Measurements from ENCODE around the gene MNT.
A peak's percentile ranks its signal among the peaks of the same experiment; 100 is the strongest.

Gene MNT

GRCh38 chr17:2374549-2375285 lies 26.1 kb downstream of the MNT start:
- Histone ChIP-seq H3K9ac (ENCODE audit: low read depth, low read length) (no peak overlapping the region), H3K27ac (ENCODE audit: low read depth, low read length) (no peak overlapping the region), H3K36me3 (ENCODE audit: control insufficient read depth, insufficient read depth, low read length) (peaks cover 52% of the 10 kb centered on the region), H3K4me1 (ENCODE audit: control insufficient read depth, insufficient read depth, low read length) (peaks cover 2% of the 10 kb centered on the region; the same call in 1 of the 2 replicates), H3K4me3 (ENCODE audit: low read depth, low read length) (no peak overlapping the region), H3K9me3 (ENCODE audit: control insufficient read depth, insufficient read depth, low read length) (no peaks in the 10 kb centered on the region), H3K27me3 (ENCODE audit: control insufficient read depth, insufficient read depth, low read length) (no peaks in the 10 kb centered on the region)

GRCh38 chr17:2373179-2373578 lies 27.7 kb downstream of the MNT start:
- Histone ChIP-seq H3K9ac (ENCODE audit: low read depth, low read length) (no peak overlapping the region), H3K4me1 (ENCODE audit: control insufficient read depth, insufficient read depth, low read length) (peaks cover 2% of the 10 kb centered on the region; the same call in 1 of the 2 replicates), H3K36me3 (ENCODE audit: control insufficient read depth, insufficient read depth, low read length) (peaks cover 43% of the 10 kb centered on the region), H3K27ac (ENCODE audit: low read depth, low read length) (no peak overlapping the region), H3K27me3 (ENCODE audit: control insufficient read depth, insufficient read depth, low read length) (no peaks in the 10 kb centered on the region), H3K4me3 (ENCODE audit: low read depth, low read length) (no peak overlapping the region), H3K9me3 (ENCODE audit: control insufficient read depth, insufficient read depth, low read length) (no peaks in the 10 kb centered on the region)

DNA sequence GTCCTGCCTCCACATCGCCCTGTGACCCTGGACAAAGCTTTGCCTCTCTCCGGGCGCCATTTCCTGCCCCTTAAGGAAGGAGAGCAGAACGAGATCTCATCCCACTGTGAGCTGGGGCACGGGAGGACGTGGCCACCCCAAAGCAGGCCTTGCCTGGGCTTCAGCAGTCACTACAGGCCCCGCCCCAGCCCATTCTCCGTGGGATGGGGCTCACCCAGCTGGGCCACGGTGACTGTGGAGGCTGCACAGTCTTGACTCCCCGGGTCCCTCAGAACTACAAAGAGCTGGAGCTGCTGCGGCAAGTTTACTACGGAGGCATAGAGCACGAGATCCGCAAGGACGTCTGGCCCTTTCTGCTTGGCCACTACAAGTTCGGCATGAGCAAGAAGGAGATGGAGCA lies 28.2 kb downstream of the MNT start:
- H3K36me3 ChIP-seq (ENCODE audit: control insufficient read depth, insufficient read depth, low read length), result peaks cover 39% of the 10 kb centered on the region

GRCh38 chr17:2372180-2372579 lies 28.7 kb downstream of the MNT start:
- Histone ChIP-seq H3K27me3 (ENCODE audit: control insufficient read depth, insufficient read depth, low read length) (no peaks in the 10 kb centered on the region), H3K4me1 (ENCODE audit: control insufficient read depth, insufficient read depth, low read length) (peaks cover 2% of the 10 kb centered on the region; the same call in 1 of the 2 replicates), H3K9me3 (ENCODE audit: control insufficient read depth, insufficient read depth, low read length) (no peaks in the 10 kb centered on the region), H3K27ac (ENCODE audit: low read depth, low read length) (no peak overlapping the region), H3K4me3 (ENCODE audit: low read depth, low read length) (no peak overlapping the region), H3K9ac (ENCODE audit: low read depth, low read length) (no peak overlapping the region), H3K36me3 (ENCODE audit: control insufficient read depth, insufficient read depth, low read length) (peaks cover 35% of the 10 kb centered on the region)

More for the DNA sequence above, 28.2 kb downstream of the MNT start:
- Histone ChIP-seq H3K9me3 (ENCODE audit: control insufficient read depth, insufficient read depth, low read length) (no peaks in the 10 kb centered on the region), H3K4me3 (ENCODE audit: low read depth, low read length) (no peak overlapping the region), H3K4me1 (ENCODE audit: control insufficient read depth, insufficient read depth, low read length) (peaks cover 2% of the 10 kb centered on the region; the same call in 1 of the 2 replicates), H3K27ac (ENCODE audit: low read depth, low read length) (no peak overlapping the region), H3K27me3 (ENCODE audit: control insufficient read depth, insufficient read depth, low read length) (no peaks in the 10 kb centered on the region), H3K9ac (ENCODE audit: low read depth, low read length) (no peak overlapping the region)

DNA sequence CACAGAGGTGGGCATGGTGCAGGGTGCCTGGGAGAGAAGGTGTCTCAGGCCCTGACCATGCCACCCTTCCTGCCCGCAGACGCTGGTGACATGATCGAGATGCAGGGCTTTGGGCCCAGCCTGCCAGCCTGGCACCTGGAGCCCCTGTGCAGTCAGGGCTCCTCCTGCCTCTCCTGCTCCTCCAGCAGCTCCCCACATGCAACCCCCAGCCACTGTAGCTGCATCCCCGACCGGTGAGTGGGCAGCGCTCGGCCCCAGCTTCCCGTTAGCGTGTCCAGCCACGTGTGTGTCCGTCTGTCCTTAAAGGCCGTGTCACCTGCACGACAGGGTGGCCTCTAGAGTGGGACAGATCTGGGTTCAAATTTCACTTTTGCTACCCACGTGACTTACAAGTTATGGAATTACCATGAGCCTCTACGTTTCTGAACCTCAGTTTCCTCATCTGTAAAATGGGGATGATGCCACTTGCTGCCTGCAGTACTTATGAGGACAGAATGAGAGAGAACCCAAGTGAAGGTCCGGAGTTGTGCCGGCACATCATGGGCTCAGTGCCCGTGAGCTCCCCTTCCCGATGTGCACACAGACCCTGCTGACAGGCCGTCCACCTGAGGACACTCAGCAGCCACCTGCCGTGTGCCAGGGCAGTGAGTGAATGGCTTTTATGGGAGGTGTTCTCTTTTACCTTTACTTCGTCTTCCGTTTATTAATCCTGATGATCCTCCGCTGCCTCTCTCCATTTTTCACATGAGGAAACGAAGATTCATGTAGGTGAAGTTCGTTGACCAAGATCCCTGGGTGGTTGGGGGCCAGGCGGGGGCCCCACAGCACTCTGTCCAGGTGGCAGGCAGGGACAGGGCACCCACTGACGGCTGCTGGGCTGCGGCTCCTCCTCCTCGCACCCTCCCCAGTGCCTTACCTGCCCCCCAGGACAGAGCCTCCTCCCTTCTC lies 29.4 kb downstream of the MNT start:
- Histone ChIP-seq H3K27me3 (ENCODE audit: control insufficient read depth, insufficient read depth, low read length) (no peaks in the 10 kb centered on the region), H3K27ac (ENCODE audit: low read depth, low read length) (no peak overlapping the region), H3K4me1 (ENCODE audit: control insufficient read depth, insufficient read depth, low read length) (peaks cover 2% of the 10 kb centered on the region; the same call in 1 of the 2 replicates), H3K9ac (ENCODE audit: low read depth, low read length) (no peak overlapping the region), H3K4me3 (ENCODE audit: low read depth, low read length) (no peak overlapping the region), H3K36me3 (ENCODE audit: control insufficient read depth, insufficient read depth, low read length) (peaks cover 33% of the 10 kb centered on the region), H3K9me3 (ENCODE audit: control insufficient read depth, insufficient read depth, low read length) (no peaks in the 10 kb centered on the region)

DNA sequence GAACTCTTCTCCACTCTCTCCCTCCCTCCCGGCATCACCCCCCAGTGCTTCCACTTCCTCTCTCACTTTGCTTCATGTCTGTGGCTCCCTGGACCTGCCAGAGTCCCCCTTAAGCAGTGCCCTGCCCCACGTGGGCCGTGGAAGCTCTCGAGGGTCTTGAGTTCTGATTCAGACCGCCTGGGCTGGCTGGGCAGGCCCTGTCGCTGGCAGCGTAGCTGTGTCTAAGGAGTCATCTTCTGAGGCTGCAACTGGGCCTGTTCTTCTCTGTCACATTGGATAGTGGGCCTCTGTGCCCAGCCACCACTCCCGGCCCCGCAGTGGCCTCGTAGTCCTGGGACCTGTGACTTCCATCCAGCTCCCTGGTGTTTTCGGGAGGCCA lies 30.7 kb downstream of the MNT start:
- Histone ChIP-seq H3K4me3 (ENCODE audit: low read depth, low read length) (no peak overlapping the region), H3K27ac (ENCODE audit: low read depth, low read length) (no peak overlapping the region), H3K4me1 (ENCODE audit: control insufficient read depth, insufficient read depth, low read length) (peaks cover 2% of the 10 kb centered on the region; the same call in 1 of the 2 replicates), H3K9me3 (ENCODE audit: control insufficient read depth, insufficient read depth, low read length) (no peaks in the 10 kb centered on the region), H3K9ac (ENCODE audit: low read depth, low read length) (no peak overlapping the region), H3K27me3 (ENCODE audit: control insufficient read depth, insufficient read depth, low read length) (no peaks in the 10 kb centered on the region), H3K36me3 (ENCODE audit: control insufficient read depth, insufficient read depth, low read length) (peaks cover 32% of the 10 kb centered on the region)

DNA sequence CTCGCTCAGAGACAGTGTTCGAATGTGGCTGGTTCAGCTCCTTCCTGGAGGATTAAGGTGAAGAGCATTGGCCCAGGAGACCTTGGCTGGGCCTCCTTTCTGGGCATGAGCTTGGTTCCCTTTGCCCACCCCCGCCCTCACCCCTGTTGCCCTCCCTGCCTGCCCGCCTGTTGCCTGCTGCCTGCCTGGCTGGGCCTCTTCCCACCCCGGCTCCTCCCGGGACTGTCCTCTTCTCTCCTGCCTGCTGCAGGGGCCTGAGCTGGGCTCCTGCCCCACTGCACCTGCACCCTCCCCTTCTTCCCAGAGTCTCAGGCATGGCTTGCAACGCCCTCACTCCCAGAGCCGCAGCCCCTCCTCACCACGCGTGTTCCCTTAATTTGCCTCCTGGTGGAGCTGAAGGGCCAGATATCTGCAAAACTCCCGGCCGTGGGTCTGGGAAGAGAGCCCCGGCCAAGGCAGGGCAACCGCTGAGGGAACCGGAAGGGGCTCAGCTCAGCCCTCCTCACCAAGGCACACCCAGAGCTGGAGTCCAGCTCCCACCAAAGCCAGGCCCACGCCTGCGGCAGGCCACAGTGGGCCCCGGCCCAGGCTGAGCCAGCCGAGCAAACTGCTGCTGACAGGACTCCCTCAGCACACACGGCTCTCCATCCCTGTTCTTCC lies 31.2 kb downstream of the MNT start:
- Histone ChIP-seq H3K36me3 (ENCODE audit: control insufficient read depth, insufficient read depth, low read length) (peaks cover 32% of the 10 kb centered on the region), H3K4me1 (ENCODE audit: control insufficient read depth, insufficient read depth, low read length) (peaks cover 2% of the 10 kb centered on the region; the same call in 1 of the 2 replicates), H3K9me3 (ENCODE audit: control insufficient read depth, insufficient read depth, low read length) (no peaks in the 10 kb centered on the region), H3K27me3 (ENCODE audit: control insufficient read depth, insufficient read depth, low read length) (no peaks in the 10 kb centered on the region), H3K9ac (ENCODE audit: low read depth, low read length) (no peak overlapping the region), H3K4me3 (ENCODE audit: low read depth, low read length) (no peak overlapping the region), H3K27ac (ENCODE audit: low read depth, low read length) (peak overlapping the region; percentile 3)

GRCh38 chr17:2369039-2369438 lies 31.8 kb downstream of the MNT start:
- Histone ChIP-seq H3K9me3 (ENCODE audit: control insufficient read depth, insufficient read depth, low read length) (no peaks in the 10 kb centered on the region), H3K36me3 (ENCODE audit: control insufficient read depth, insufficient read depth, low read length) (peaks cover 34% of the 10 kb centered on the region), H3K4me1 (ENCODE audit: control insufficient read depth, insufficient read depth, low read length) (peaks cover 2% of the 10 kb centered on the region; the same call in 1 of the 2 replicates), H3K4me3 (ENCODE audit: low read depth, low read length) (no peak overlapping the region), H3K27ac (ENCODE audit: low read depth, low read length) (no peak overlapping the region), H3K27me3 (ENCODE audit: control insufficient read depth, insufficient read depth, low read length) (no peaks in the 10 kb centered on the region), H3K9ac (ENCODE audit: low read depth, low read length) (no peak overlapping the region)

DNA sequence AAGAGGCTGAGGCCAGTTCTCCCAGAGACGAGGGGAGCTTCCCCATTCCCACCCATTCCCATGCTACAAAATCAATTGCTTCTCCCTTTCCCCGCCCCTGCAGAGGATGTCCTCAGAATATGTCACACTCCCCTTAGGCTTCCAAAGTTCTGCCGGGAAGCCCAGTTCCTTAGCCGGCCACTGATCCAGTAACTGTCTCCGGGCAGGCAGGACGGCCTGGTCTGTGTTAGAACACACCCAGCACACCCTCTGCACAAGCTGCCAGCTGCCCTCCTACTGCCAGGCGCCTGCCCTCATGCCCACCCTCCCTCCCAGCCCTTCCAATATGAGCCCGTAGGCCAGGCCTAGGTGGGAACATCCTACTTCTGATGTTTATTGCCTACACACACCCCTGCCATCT lies 32.5 kb downstream of the MNT start:
- H3K36me3 ChIP-seq (ENCODE audit: control insufficient read depth, insufficient read depth, low read length), result peaks cover 37% of the 10 kb centered on the region
- peaks cover 2% of the 10 kb centered on the region; the same call in 1 of the 2 replicates for H3K4me1 ChIP-seq (ENCODE audit: control insufficient read depth, insufficient read depth, low read length)
- H3K27me3 ChIP-seq (ENCODE audit: control insufficient read depth, insufficient read depth, low read length), result no peaks in the 10 kb centered on the region

GRCh38 chr17:2366747-2367494 lies 33.9 kb downstream of the MNT start:
- Histone ChIP-seq H3K4me3 (ENCODE audit: low read depth, low read length) (no peak overlapping the region), H3K9me3 (ENCODE audit: control insufficient read depth, insufficient read depth, low read length) (no peaks in the 10 kb centered on the region), H3K9ac (ENCODE audit: low read depth, low read length) (no peak overlapping the region), H3K4me1 (ENCODE audit: control insufficient read depth, insufficient read depth, low read length) (peaks cover 2% of the 10 kb centered on the region; the same call in 1 of the 2 replicates), H3K36me3 (ENCODE audit: control insufficient read depth, insufficient read depth, low read length) (peaks cover 38% of the 10 kb centered on the region), H3K27me3 (ENCODE audit: control insufficient read depth, insufficient read depth, low read length) (no peaks in the 10 kb centered on the region), H3K27ac (ENCODE audit: low read depth, low read length) (no peak overlapping the region)

More for the DNA sequence above, 32.5 kb downstream of the MNT start:
- H3K9ac ChIP-seq (ENCODE audit: low read depth, low read length), result no peak overlapping the region
- no peak overlapping the region for H3K4me3 ChIP-seq (ENCODE audit: low read depth, low read length)
- H3K9me3 ChIP-seq (ENCODE audit: control insufficient read depth, insufficient read depth, low read length), result no peaks in the 10 kb centered on the region
- H3K27ac ChIP-seq (ENCODE audit: low read depth, low read length), result no peak overlapping the region
